H1 (cell line): ENCODE data around the gene CD248.

ENCODE experiments used
- EP300 ChIP-seq, 2 experiments: IDR thresholded peaks; 1 replicate in 1 of 2; 2 replicates in 1 of 2; pipeline ENCODE4 v1.6.1; 2011 to 2012; ENCODE audit warnings: low read depth in 2 of 2, low read length in 2 of 2, mild to moderate bottlenecking in 2 of 2, borderline replicate concordance in 1 of 2, inconsistent platforms in 1 of 2, moderate library complexity in 1 of 2
- POLR2A ChIP-seq, 2 experiments: IDR thresholded peaks; 1 replicate in 1 of 2; 2 replicates in 1 of 2; pipeline ENCODE4 v1.6.1; 2011; ENCODE audit warnings: low read depth in 2 of 2, low read length in 2 of 2, mild to moderate bottlenecking in 2 of 2; ENCODE audit errors: control extremely low read depth in 1 of 2
- POLR2AphosphoS5 ChIP-seq: IDR thresholded peaks from 2 replicates; pipeline ENCODE4 v1.6.1; 2011; ENCODE audit warnings: low read depth, low read length
- SAP30 ChIP-seq: fragments of 300-600 bp; sonication (generic); IDR thresholded peaks from 2 replicates; pipeline ENCODE4 v1.7.1; 2012; ENCODE audit warnings: low read length, moderate library complexity, mild to moderate bottlenecking, inconsistent platforms; ENCODE audit not compliant: insufficient read depth, insufficient replicate concordance
- SIN3A ChIP-seq, 2 experiments: IDR thresholded peaks in 1 of 2; conservative IDR thresholded peaks in 1 of 2; 2 replicates each; pipeline ENCODE4 v1.6.1; 2011 to 2012; ENCODE audit warnings: low read length in 2 of 2, improper control_type of control experiment in 1 of 2, low read depth in 1 of 2, mild to moderate bottlenecking in 1 of 2
- SIX5 ChIP-seq: IDR thresholded peaks from 2 replicates; pipeline ENCODE4 v1.6.1; 2011; ENCODE audit warnings: mild to moderate bottlenecking, low read depth, low read length
- SP4 ChIP-seq: IDR thresholded peaks from 2 replicates; pipeline ENCODE4 v1.6.1; 2012; ENCODE audit warnings: low read length, inconsistent platforms
- ZNF274 ChIP-seq: IDR thresholded peaks from 2 replicates; pipeline ENCODE4 v1.7.0; 2012; ENCODE audit warnings: low read length, borderline replicate concordance; ENCODE audit errors: extremely low read depth

- no peak for TF ChIP-seq SIN3A (conservative IDR thresholded peaks at IDR 0.05 in 1 of 2, IDR thresholded peaks at IDR 0.05 in 1 of 2; ENCODE audit: low read depth in 1 of 2, low read length in 2 of 2)
- TF ChIP-seq SAP30 = no peak
- no peak for TF ChIP-seq ZNF274
- no peak for TF ChIP-seq SP4
- no peak for TF ChIP-seq EP300 (IDR thresholded peaks at IDR 0.05; ENCODE audit: borderline replicate concordance in 1 of 2, low read depth in 2 of 2, low read length in 2 of 2)
- TF ChIP-seq SIX5 = no peak
- TF ChIP-seq POLR2A (IDR thresholded peaks at IDR 0.05; ENCODE audit: control extremely low read depth in 1 of 2, low read depth in 2 of 2, low read length in 2 of 2) = no peak
- TF ChIP-seq POLR2AphosphoS5 = no peak
These were observed 1.1 kb upstream of the CD248 start for GRCh38 chr11:66317723-66318599.
